Measurements from ENCODE around the gene UGT3A2.
"Not testable (repeated sequence)": the region's sequence is repeated elsewhere in the genome, so short reads cannot be mapped to it uniquely, and the experiment has no call there.

The UGT3A2 gene

DNA sequence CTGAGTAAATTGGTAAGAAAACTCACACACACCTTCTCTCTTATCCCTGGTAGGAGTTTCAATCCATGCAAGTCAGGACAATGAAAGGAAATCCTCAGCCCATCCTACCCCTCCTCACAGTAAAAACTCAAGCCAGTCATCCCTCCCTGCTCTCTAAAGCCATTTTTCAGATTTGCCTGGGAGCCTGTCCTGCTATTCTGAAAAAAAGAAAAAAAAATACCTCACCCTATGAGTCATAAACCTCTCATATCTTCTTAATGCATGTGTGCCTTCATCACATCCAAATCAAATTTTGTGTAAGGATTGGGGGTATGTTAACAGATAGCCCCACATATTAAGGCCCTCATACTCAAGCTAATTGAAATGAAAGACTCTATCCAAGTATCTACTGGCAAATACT, 14.1 kb downstream of the UGT3A2 start:
- DNase-seq (ENCODE audit: low spot score): no peak

DNA sequence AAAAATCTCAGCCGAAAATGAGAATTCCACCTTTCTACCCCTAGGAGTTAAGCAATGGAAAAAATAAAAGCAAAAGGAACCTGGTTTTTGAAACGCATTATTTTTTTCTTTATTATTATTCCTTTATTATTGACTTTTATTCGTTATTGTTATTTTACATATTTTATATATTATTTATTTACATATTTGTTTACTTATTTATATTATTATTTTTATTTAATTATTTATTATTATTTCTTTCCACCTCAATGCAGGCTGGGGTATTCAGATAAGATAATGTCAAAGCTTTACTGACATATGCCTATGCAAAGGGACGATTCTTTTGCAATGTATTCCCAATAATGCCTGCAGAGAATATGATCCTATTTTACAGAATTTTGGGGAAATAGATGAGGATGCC, 16.7 kb downstream of the UGT3A2 start:
- DNase-seq (ENCODE audit: low spot score): no peak

DNA sequence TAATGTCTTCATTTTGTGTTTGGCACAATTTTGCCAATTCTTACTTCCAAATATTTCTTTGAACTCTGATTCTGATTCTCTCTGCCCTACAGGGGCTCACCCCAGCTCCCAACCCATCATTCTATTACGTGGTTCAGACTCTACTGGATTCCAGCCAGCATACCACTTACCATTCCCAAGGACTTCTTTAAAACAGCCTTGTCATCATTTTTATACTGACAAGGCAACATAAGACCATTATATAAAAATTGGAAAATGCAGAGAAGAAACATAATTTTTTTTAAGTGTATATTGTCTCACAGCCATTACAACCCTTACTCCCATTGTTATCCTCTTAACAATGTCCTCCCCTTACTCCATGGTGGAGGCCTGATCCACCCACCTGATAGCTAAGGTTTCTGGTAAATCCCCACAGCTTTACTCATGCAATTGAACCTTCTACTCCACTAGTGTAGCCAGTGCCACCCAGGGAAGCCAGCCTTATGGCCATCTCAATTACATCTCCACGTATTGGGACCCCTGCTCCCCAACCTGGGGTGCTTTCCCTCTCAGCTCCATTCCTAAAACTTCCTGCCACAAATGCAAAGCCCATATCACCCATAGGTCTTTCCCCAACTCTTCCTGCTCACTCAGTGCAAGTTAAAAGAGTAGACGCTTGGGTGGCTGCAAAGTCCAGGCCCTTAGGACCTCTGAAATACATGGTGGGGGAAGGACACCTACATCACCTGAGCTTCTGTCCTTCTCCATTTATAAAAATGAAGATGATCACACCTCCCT, 19.1 kb downstream of the UGT3A2 start:
- no peak for DNase-seq (ENCODE audit: low spot score)

DNA sequence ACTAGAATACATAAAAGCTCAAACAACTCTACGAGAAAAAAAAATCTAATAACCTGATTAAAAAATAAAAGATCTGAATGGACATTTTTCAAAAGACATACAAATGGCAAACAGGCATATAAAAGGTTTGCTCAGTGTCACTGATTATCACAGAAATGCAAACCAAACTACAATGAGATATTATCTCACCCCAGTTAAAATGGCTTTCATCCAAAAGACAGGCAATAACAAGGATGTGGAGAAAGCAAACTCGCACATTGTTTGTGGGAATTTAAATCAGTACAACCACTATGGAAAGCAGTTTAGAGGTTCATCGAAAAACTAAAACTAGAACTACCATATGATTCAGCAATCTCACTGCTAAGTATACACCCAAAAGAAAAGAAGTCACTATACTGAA, 20.8 kb downstream of the UGT3A2 start:
- no peak for DNase-seq (ENCODE audit: low spot score)

DNA sequence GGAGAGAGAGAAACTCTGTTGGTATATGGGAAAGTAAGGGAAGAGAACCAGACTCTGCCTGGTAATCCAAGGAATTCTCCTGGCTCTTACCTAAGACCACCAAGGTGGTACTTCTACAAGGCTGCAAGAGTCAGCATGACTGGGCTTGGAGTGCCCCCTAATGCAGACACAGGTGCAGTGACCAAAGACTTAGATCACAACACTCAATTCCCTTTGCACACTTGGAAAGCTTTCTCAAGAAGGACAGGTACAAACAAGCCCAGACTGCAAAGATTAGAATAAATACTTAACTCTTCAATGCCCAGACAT, 25.2 kb downstream of the UGT3A2 start:
- DNase-seq (ENCODE audit: low spot score): no peak

DNA sequence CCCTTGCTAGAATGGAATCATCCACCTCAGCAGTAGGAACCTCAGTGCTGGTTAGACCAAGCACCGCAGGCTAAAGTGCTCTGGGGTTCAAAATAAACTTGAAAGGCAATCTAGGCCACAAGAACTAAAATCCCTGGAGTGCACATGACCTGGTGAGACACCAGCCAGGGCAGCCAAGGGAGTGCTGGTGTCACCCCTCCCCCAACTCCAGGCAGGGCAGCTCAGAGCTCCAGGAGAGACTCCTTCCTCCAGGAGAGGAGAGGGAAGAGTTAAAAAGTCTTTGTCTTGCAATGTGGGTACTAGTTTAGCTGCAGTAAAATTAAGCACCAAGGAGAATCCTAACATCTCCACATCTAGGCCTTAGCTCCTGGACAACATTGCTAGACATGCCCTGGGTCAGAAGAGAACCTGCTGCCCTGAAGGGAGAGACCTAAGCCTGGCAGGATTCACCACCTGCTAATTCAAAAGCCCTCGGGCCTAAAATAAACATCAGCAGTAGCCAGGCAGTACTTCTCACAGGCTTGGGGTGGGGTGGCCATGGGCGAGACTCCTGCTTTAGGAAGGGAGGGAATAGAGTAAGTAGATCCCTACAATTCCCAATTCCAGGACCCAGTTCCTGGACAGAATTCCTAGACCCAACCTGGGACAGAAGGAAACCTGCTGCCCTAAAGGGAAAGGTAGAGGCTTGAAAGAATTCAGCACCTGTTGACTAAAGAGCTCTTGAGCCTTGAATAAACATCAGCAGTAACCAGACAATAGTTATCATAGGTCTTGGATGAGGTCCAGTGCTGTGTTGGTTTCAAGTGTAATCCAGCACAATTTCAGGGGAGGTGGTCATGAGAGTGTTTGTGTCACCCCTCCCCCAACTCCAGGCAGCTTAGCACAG, 25.8 kb downstream of the UGT3A2 start:
- no peak for DNase-seq (ENCODE audit: low spot score)

DNA sequence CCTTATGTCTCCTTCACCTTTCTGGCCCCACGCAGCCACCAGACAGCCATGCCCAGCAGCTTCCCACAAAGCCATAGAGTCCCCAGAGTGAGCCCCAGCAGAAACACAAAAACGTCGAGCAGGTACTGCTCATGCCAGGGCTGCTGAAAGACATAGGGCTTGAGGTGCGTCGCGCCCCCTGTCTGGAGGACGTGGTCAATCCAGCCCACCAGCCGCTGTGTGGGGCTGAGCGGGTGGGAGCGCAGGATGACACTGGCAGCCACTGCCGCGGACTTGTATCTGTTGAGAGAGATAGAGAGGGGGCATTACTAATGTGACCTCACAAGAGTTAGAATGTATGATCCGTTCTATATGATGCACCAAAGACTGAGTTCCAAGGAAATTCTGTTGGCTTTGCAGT, 31.0 kb downstream of the UGT3A2 start:
- DNase-seq (ENCODE audit: low spot score): no peak

DNA sequence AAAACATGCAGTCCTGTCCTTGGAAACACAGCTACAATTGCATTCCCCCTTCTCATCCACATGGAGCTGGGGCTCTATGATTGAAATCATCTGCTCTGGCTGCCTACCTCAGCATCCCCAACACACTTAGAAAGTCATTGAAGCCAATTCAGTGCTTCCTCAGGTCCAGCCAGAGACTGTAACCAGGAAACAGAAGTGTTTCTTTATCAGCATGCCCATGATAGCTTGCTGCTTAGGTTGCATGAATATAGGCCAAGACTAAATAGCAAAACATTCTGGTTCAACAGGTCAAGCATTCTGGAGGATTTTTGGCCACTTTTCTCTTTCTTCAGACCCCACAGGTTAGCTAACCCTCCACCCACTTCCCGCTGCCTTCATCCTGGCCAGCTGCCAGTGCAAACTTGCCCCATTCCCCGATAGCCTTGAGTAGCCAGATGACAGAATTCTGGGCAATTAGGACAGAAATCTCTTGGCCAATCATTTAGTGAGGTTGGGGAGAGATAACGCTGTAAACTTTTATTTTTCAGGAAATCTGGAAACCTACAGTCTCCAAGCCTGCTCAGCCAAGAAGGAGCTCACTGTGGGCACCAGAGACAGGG, 32.0 kb downstream of the UGT3A2 start:
- not testable (repeated sequence) for DNase-seq (ENCODE audit: low spot score)

DNA sequence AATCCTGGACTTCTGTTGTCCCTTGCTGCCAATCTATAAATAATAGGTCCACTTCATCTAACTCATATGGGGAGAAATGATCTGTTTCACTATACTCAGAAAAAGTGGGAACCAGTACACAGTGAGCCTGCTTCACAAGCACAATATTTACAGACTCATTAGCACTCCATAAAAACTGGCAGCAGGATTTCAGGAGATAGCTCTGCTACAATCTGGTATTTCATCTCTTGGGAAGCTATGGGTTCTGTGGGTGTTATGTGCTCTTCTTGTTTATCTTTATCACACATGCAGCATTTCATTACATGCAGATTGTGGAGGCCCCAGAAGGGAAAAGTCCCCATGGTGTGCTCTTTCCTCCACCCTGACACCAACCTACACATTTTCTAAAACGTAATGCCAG, 33.2 kb downstream of the UGT3A2 start:
- DNase-seq (ENCODE audit: low spot score): no peak

DNA sequence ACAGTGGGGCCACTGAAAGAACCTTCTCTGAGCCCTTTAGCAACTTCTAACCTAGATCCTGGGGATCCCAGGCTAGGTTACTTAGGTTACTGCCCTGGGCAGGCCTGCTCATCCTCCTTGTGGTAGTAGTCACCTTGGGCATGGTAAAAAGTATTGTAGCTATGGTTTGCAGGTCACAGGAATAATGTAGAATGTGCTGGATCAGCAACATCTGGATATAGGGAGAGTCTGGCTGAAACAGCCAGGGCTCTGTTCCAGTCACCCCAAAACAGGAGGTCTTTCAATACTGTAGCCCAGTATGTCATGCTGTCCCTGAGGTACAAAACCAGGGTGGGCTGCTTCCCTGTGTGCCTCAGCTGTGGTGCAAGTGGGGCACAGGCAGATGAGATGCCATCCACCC, 33.6 kb downstream of the UGT3A2 start:
- no peak for DNase-seq (ENCODE audit: low spot score)

DNA sequence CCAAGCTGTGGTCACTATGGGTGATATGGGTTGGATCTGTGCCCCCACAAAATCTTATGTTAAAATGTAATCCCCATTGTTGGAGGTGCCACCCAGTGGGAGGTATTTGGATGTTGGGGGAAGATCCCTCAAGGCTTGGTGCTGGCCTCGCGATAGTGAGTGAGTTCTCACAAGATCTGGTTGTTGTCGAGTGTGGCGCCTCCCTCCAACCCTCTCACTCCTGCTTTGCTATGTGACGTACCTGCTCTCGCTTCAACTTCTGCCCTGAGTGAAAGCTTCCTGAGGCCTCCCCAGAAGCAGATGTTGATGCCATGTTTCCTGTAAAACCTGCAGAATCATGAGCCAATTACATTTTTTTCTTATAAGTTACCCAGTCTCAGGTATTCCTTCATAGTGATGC, 35.5 kb downstream of the UGT3A2 start:
- no peak for DNase-seq (ENCODE audit: low spot score)

DNA sequence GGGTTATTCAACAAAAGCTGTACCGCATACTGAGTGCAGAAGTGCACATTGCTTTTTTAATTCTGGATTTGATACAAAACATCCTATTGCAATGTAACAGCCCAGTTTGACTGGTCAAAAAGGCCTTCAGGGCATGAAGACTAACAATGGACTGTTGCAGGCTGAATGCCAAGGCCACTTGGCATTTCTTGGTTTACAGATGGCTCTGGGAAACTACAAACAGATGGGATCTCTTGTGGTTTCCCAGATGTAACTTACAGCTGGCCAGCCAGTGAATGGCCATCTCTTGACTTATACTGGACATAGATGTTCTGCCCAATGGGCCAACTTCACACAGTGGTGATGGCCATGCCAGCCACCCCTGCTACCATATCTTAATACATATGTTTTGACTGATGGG, 36.8 kb downstream of the UGT3A2 start:
- no peak for DNase-seq (ENCODE audit: low spot score)

DNA sequence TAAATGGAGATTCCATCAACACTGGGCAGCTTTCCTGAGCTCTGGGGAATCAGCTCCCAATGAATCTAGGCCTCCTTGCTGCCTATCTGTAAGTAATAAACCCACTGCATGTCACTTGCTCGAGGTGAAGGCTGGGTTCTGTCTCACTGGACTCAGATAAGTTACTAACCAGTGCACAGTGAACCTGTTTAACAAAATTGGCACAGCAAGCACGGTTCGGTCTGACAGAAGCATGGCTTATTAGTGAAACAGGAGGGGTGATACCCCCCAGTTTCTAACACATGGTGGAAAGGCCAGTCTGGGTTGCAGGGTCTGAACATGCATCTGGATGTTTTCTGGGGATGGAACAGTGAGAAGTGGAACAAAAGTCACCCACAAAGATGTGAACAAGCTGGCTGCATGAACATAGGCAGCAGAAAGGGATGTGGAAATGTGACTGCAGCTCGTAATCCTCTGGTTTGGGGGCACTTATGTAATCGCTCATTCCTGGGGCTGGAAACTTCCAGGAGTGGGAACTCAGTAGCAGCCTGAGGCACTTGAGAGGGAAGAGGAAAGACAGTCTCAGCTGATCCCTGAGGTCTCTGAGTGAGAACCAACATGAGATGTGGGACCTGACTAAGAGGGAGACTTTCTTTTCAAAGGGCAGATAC, 37.7 kb downstream of the UGT3A2 start:
- no peak for DNase-seq (ENCODE audit: low spot score)

DNA sequence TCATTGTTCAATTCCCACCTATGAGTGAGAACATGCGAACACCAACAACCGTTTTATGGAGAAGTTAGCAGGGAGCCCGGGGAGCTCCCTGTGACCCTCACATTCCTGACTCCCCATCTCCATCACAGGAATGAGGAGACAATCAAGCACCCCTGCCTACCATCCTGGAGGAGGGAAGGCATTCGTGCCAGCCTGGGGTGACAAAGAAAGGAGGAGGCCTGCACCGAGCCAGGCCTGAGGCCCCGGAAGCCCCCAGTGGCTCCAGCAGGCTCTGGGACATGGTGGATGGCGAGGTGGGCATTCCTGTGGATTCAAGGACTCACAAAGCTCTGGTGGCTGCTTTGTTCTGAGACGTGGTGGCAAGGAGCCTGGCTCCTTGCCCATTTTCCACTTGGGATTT, 39.0 kb downstream of the UGT3A2 start:
- DNase-seq (ENCODE audit: low spot score): no peak

DNA sequence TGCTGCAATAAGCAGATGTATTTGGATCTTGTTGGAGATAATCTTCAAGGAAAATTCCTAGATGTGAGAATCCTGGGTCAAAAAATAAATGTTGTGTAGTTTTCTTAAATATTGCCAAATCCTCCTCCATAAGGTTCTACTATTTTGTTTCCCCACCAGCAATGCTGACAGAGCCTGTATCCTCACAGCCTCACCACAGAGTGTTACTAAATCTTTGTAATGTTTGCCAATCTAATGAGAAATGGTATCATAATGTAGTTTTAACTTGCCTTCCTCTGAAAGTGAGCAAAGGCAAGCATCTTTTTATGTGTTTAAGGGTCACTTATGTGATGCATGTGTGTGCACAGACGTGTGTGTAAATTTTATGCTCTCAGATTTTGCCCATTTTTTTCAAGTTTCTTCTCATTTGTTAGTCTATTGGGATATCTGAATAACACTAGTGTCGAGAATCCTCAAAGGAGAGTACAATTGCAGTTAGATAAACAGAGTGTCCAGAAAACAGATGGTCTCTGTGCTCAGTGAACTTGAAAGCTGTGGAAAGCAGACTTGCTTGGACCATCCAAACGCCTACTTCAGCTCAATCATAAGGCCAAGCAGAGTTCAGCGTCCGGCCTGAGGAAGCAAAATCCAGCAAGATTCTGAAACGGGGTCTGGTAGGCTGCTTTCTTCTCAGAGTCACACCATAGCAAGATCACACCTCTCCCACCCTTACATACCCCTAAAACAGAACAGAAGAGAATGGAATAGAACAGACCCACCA, 39.8 kb downstream of the UGT3A2 start:
- no peak for DNase-seq (ENCODE audit: low spot score)

DNA sequence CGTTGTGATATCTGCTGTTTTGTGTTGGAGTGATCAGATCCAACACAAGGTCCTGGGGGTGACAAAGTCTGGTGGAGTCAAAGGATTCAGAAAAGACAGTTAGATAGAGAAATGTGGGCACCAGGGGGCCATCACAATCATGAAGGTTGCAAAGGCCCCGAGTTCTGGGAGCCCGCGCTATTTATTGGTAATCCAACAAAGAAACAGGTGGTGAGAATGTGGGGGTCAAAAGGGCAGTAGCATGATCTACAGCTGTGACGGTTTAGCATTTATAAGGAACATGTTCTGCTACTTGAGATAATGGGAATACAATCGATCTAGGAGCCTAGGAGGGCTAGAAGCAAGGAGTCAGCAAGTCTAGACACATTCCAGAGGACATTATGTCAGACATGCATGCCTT, 44.4 kb downstream of the UGT3A2 start:
- DNase-seq (ENCODE audit: low spot score): not testable (repeated sequence)

DNA sequence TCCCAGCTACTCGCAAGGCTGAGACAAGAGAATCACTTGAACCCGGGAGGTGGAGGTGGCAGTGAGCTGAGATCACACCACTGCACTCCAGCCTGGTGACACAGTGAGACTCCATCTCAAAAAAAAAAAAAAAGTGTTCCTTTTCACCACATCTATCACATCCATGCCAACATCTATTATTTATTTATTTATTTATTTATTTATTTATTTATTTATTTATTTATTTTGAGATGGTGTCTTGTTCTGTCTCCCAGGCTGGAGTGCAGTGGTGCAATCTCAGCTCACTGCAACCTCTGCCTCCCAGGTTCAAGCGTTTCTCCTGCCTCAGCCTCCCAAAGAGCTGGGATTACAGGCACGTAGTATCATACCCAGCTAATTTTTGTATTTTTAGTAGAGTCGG, 47.1 kb downstream of the UGT3A2 start:
- DNase-seq (ENCODE audit: low spot score): not testable (repeated sequence)

DNA sequence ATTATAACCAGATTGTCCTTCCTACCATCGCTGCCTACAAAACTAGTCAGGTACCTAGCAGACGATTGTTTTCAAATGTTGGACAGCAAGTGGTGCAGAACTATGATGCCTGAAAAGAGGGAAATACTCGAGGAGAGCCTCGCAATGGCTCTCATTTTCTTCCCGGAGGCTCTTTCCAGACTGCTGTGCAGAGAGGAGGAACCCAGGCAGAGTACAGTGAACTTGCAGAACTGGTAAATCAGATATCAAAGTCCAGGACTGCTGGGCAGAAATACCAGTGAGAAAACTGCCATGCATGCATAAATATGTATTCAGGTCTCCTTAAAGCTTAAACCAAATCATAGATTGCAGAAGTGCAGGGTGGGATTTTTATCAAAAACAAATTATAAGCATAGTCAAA, 49.1 kb downstream of the UGT3A2 start:
- no peak for DNase-seq (ENCODE audit: low spot score)

DNA sequence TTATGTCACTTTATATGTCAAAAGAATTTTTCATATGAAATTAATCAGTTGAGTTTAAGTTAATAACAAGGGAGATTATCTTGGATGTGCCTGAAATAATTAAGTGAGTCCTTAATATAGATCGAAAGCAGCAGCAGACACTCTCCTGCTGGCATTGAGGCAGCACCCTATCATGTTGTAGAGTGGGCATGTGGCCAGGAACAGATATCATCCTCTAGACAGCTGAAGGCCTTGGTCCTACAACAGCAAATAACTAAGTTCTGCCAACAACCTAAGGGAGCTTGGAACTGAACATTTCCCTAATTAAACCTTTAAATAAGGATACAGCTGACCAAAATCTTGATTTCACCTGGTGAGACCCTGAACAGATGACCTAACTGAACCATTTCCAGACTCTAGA, 49.7 kb downstream of the UGT3A2 start:
- no peak for DNase-seq (ENCODE audit: low spot score)

DNA sequence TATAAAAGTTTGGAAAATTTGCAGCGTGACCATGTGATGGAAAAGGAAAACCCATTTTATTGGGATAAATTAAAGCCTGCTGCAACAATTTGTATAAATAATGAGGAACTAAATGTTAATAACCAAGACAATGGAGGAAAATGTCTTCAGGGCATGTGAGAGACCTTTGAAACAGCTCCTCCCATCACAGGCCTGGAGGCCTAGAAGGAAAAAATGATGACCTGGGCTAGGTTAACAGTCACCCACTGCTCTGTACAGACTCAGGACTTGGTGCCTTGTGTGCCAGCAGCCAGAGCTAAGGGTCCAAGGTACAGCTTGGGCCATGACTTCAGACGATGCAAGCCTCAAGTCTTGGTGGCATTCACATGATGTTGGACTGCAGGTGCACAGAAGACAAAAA, 53.5 kb downstream of the UGT3A2 start:
- no peak for DNase-seq (ENCODE audit: low spot score)

DNA sequence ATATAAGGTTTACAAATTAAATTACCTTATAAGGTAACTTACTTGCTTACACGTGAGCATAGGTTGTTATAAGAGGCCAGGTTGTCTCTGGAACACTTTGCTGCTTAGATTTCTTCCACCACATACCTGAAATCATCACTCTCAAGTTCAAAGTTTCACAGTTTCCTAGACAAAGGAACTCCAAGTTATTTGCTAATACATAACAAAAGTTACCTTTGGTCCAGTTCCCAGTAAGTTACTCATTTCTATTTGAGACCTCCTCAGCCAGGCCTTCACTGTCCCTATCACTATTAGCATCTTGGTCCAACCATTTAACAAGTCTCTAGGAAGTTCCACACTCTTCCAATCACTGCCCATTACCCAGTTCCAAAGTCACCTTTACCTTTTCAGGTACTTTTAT, 57.0 kb downstream of the UGT3A2 start:
- DNase-seq (ENCODE audit: low spot score): no peak

DNA sequence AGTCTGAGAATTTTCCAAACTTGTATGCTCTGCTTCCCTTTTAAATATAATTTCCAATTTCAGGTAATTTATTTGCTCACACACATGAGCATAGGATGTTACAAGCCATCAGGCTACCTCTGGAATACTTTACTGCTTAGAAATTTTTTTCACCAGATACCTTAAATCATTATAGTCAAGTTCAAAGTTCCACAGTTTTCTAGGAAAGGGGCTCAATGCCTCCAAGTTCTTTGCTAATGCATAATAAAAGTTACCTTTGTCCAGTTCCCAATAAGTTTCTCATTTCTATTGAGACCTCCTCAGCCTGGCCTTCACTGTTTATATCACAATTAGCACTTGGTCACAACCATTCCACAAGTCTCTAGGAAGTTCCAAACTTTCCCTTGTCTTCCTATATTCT, 59.3 kb downstream of the UGT3A2 start:
- DNase-seq (ENCODE audit: low spot score): no peak

Data from kidney capillary endothelial cell (primary cell).